HUES64 (cell line): ENCODE measurements around the gene SGSH.
"Not testable (repeated sequence)": the region's sequence is repeated elsewhere in the genome, so short reads cannot be mapped to it uniquely, and the experiment has no call there.

Experiments
- H3K27ac ChIP-seq: 2 replicates; pipeline ENCODE4 v1.7.0; 2013; ENCODE audit warnings: low read depth, low read length, inconsistent platforms
- H3K27me3 ChIP-seq: 2 replicates; pipeline ENCODE4 v1.6.1; 2013; ENCODE audit warnings: mild to moderate bottlenecking, low read length; ENCODE audit not compliant: insufficient read depth
- H3K36me3 ChIP-seq: 2 replicates; pipeline ENCODE4 v1.6.1; 2013; ENCODE audit warnings: mild to moderate bottlenecking, low read length; ENCODE audit not compliant: insufficient read depth
- H3K4me1 ChIP-seq: 2 replicates; pipeline ENCODE4 v1.6.1; 2013; ENCODE audit warnings: mild to moderate bottlenecking, low read length, moderate library complexity; ENCODE audit not compliant: insufficient read depth
- H3K4me3 ChIP-seq: 2 replicates; pipeline ENCODE4 v1.5.1; 2013; ENCODE audit warnings: mild to moderate bottlenecking, low read length, moderate library complexity
- H3K9ac ChIP-seq: 2 replicates; pipeline ENCODE4 v1.6.1; 2013; ENCODE audit warnings: mild to moderate bottlenecking, low read depth, low read length
- H3K9me3 ChIP-seq: 2 replicates; pipeline ENCODE4 v1.6.1; 2013; ENCODE audit warnings: low read depth, low read length; ENCODE audit not compliant: insufficient read depth
- WGBS: fragments of 150-250, 120-280 bp; methylation state at CpG from one replicate; pipeline ENCODE4 v1.1.7; 2013; ENCODE audit warnings: missing lambda C conversion rate; 5-methylcytosine and 5-hydroxymethylcytosine counted together

Gene SGSH

DNA sequence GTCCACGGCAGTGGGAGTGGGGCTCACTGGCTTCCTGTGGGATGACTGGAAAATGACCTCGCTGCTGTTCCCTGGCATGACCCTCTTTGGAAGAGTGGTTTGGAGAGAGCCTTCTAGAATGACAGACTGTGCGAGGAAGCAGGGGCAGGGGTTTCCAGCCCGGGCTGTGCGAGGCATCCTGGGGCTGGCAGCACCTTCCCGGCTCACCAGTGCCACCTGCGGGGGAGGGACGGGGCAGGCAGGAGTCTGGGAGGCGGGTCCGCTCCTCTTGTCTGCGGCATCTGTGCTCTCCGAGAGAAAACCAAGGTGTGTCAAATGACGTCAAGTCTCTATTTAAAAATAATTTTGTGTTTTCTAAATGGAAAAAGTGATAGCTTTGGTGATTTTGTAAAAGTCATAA lies 32.7 kb upstream of the SGSH start:
- no peak overlapping the region for H3K27ac ChIP-seq
- H3K9ac ChIP-seq, result no peak overlapping the region
- no peak overlapping the region for H3K4me3 ChIP-seq
- peaks cover 2% of the 10 kb centered on the region; the same call in 1 of the 2 replicates for H3K4me1 ChIP-seq
- H3K36me3 ChIP-seq, result peaks cover 6% of the 10 kb centered on the region; the same call in 1 of the 2 replicates
- WGBS, result 76% methylated on average over 13 of the region's 13 CpGs
- no peaks in the 10 kb centered on the region for H3K9me3 ChIP-seq
- H3K27me3 ChIP-seq, result no peaks in the 10 kb centered on the region

DNA sequence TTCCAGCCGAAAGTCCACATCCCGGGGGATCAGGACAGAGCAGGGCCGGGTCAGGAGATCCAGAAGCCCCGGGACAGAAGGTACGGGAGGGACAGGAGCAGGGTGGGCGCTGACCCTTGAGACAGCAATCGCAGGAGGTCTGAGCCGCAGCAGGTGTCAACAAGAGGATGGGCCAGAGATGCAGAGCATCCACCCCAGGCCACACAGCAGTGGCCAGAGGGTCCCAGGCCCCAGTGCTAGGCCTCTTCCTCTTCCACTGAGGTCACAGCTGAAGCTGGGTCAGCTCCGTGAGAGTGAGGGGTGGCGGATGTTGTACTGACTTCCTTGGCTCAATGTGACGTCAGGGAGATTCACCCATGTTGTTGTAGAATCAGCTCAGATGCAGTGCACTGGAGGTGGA lies 31.8 kb upstream of the SGSH start:
- H3K4me3 ChIP-seq, result no peak overlapping the region
- no peaks in the 10 kb centered on the region for H3K4me1 ChIP-seq
- H3K9me3 ChIP-seq, result no peaks in the 10 kb centered on the region
- peaks cover 6% of the 10 kb centered on the region; the same call in 1 of the 2 replicates for H3K36me3 ChIP-seq
- 94% methylated on average over 11 of the region's 11 CpGs for WGBS
- no peak overlapping the region for H3K27ac ChIP-seq
- no peaks in the 10 kb centered on the region for H3K27me3 ChIP-seq
- H3K9ac ChIP-seq, result no peak overlapping the region

DNA sequence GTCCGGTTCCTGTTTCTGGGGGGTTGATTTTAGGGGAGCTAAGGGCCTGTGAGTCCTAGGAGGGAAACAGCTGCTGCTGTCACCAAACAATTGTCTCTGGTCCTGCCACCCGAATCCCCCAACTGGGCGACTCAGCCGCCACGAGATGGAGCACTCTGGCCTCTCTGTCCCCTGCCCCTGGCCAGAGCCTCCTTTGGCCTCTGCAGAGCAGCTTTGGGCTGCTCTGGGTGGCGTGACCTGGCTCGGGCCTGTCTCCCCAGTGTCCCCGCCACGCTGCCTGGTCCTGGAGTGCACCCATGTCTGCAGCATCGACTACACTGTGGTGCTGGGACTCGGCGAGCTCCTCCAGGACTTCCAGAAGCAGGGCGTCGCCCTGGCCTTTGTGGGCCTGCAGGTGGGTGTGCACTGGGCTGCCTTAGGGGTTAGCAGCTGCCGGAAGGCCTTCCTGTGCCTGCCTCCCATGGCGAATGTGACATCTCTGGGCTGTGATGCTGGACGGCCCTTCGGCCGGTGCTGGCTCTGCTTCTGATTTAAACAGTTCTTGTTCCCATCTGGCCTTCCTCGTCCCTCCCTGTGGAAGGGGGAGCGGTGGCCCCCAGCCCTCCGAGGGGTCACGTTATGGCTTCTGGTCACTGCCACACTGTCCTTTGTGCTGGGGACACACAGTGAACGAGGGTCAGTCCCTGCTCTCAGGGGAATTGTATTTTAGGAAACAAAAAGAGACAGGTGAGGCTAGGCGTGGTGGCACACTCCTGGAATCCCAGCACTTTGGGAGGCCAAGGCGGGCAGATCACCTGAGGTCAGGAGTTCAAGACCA lies 29.0 kb upstream of the SGSH start:
- 93% methylated on average over 25 of the region's 26 CpGs for WGBS
- peaks cover 21% of the 10 kb centered on the region; the same call in 1 of the 2 replicates for H3K36me3 ChIP-seq
- no peak overlapping the region for H3K27ac ChIP-seq
- H3K9me3 ChIP-seq, result no peaks in the 10 kb centered on the region
- H3K4me3 ChIP-seq, result no peak overlapping the region
- no peak overlapping the region for H3K9ac ChIP-seq
- no peaks in the 10 kb centered on the region for H3K4me1 ChIP-seq
- H3K27me3 ChIP-seq, result no peaks in the 10 kb centered on the region

DNA sequence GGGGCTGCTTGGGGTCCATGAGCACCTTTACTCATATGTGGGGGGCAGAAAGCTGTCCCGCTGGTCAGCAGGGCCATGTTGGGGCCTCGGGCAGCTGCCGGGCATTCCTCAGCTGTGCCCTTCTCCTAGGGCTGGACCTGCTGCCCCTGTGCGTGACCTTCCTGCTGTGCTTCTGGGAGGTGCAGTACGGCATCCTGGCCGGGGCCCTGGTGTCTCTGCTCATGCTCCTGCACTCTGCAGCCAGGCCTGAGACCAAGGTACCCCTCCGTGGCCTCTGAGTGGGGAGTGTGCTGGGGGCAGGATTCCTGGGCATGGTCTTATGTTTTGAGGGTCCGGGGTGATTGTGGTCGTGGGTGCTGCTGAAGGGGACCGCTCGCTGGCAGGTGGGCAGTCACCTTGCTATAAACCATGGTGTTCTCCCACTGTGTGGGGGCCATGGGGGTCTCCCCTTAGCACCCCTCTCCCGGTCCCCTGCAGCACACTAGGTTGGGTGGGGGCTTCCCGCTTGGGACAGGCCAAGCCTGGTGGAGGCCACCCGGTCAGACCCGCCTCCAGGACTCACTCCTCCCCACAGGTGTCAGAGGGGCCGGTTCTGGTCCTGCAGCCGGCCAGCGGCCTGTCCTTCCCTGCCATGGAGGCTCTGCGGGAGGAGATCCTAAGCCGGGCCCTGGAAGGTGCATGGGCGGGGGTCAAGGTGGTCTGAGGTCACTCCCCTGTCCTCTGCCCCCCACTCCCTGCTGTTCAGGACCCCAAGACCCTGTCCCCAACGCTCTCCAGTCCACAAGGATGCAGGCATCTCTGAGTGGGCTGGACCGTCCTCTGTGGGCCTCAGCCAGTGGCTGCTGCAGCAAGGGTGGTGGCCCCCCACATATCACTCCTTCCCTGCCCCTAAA lies 28.1 kb upstream of the SGSH start:
- H3K27ac ChIP-seq, result no peak overlapping the region
- H3K36me3 ChIP-seq, result peaks cover 23% of the 10 kb centered on the region; the same call in 1 of the 2 replicates
- WGBS, result 96% methylated on average over 23 of the region's 23 CpGs
- no peaks in the 10 kb centered on the region for H3K4me1 ChIP-seq
- no peak overlapping the region for H3K4me3 ChIP-seq
- H3K9me3 ChIP-seq, result no peaks in the 10 kb centered on the region
- H3K9ac ChIP-seq, result no peak overlapping the region
- no peaks in the 10 kb centered on the region for H3K27me3 ChIP-seq

DNA sequence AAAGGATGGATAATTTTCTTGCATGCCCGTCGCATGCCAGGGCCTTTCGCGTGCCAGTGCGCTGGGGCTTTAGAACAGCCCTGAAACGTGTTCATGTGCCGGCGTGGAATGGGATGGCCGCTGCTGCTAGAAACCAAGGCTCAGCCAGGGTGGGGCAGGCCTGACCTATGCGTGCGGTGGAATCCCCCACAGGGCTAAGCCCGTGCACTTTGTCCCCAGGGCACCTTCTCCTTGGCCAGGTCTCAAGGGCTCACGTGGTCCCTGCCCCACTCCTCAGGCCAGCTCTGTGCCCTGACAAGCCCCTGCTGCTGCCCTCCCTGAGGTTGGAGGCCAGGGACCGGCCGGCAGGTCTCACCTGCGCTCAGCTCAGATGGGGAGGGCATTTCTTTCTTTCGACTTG lies 27.4 kb upstream of the SGSH start:
- Histone ChIP-seq H3K36me3 (peaks cover 23% of the 10 kb centered on the region; the same call in 1 of the 2 replicates), H3K4me3 (no peak overlapping the region), H3K9ac (no peak overlapping the region), H3K4me1 (no peaks in the 10 kb centered on the region), H3K27ac (no peak overlapping the region), H3K27me3 (no peaks in the 10 kb centered on the region), H3K9me3 (no peaks in the 10 kb centered on the region)
- 95% methylated on average over 17 of the region's 17 CpGs for WGBS

DNA sequence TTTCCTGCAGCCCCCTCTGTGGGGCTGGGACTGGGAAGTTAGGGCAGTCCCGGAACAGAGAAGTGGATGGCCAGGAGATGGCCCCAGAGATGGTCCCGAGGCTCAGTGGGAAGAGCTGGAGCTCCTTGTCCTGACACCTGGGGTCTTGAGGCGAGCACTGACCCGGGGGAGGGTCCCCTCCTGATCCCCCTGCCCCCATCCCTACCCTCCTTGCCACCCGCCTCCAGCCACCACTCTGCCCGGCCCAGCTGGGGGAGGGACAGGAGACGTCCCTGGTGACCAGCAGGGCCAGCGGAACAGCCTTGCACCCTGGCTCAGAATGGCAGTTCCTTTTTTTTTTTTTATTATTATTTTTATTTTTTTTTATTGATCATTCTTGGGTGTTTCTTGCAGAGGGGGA lies 26.6 kb upstream of the SGSH start:
- WGBS, result 87% methylated on average over 7 of the region's 8 CpGs
- Histone ChIP-seq H3K9me3 (no peaks in the 10 kb centered on the region), H3K4me1 (no peaks in the 10 kb centered on the region), H3K9ac (no peak overlapping the region), H3K4me3 (no peak overlapping the region), H3K36me3 (peaks cover 28% of the 10 kb centered on the region), H3K27me3 (no peaks in the 10 kb centered on the region), H3K27ac (no peak overlapping the region)

DNA sequence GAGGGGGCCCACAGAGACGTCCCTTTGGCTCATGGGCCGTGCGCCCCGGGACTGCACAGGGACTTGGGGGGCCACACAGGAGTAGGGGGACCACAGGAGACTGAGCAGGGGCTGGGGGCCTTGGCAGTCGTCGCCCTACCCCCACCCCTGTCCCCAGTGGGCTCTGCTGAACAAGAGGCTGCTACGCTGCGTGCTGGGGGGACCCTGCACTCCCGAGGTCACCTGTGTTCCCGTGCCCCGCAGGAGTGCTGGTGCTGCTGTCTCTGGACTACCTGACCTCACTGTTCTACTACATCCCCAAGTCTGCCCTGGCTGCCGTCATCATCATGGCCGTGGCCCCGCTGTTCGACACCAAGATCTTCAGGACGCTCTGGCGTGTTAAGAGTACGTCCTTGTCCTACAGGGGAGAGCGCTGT lies 26.1 kb upstream of the SGSH start:
- H3K9ac ChIP-seq, result no peak overlapping the region
- H3K27me3 ChIP-seq, result no peaks in the 10 kb centered on the region
- no peak overlapping the region for H3K27ac ChIP-seq
- H3K36me3 ChIP-seq, result peaks cover 32% of the 10 kb centered on the region
- H3K4me1 ChIP-seq, result no peaks in the 10 kb centered on the region
- WGBS, result 96% methylated on average over 19 of the region's 19 CpGs
- H3K9me3 ChIP-seq, result no peaks in the 10 kb centered on the region
- no peak overlapping the region for H3K4me3 ChIP-seq

DNA sequence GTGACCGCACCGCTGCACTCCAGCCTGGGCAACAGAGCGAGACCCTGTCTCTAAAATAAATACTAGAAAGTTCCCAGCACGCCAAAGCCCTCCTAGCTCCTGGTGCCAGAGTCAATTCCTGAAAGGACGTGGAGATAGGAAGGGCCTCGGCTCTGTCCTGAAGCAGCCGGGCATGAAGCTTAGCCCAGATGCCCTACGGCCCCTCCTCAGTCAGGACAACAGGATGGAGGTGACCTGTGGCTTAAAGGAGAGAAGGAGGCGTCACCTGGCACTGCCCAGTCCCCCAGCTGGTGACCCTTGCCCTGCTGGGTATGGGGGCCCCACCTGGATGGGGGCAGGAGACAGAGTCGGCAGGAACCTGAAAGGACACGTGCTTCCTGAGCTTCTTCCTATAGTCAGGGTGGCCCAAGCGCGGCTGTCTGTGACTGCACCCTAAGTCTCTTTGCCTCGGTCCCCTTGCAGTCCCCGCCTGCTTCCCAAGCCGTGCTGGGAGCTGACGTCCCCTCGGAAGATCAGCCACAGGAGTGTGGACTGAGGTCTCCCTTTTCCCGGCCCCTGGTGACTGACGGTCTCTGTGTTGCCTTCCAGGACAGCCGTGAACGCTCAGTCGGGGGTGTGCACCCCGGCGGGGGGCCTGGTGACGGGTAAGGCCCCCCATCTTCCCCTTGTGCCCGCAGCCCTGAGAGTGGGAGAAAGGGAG lies 25.6 kb upstream of the SGSH start:
- Histone ChIP-seq H3K9me3 (no peaks in the 10 kb centered on the region), H3K36me3 (peaks cover 34% of the 10 kb centered on the region), H3K27me3 (no peaks in the 10 kb centered on the region), H3K27ac (no peak overlapping the region), H3K4me1 (no peaks in the 10 kb centered on the region), H3K4me3 (no peak overlapping the region), H3K9ac (no peak overlapping the region; the same call in 1 of the 2 replicates)
- 97% methylated on average over 27 of the region's 27 CpGs for WGBS

DNA sequence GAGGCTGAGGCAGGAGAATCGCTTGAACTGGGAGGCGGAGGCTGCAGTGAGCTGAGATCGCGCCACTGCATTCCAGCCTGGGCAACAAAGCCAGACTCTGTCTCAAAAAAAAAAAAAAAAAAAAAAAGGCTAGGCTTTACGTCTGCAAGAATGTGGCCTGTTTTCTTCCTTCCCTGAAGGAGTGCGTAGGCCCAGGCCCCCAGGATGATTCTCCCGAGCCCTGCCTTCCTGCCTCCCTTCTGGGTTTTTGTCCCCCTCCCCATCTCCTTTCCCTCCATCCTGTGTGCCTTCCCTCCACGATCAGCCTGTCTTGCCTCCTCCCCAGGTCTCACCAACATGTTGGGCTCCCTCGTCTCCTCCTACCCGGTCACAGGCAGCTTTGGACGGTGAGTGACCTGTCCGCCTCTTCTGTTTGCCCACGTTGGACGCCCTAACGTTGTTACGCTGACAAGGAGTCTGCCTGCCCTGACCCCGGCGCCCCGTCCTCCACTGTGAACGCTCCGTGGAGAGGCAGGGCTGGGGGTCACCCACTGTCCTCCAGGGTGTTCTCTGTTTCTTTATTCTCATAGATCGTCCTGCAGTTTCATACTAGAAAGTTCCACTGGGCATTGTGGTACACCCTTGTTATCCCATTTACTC lies 24.9 kb upstream of the SGSH start:
- no peaks in the 10 kb centered on the region for H3K27me3 ChIP-seq
- H3K27ac ChIP-seq, result no peak overlapping the region
- no peak overlapping the region for H3K4me3 ChIP-seq
- H3K4me1 ChIP-seq, result no peaks in the 10 kb centered on the region
- WGBS, result 95% methylated on average over 22 of the region's 22 CpGs
- peaks cover 34% of the 10 kb centered on the region for H3K36me3 ChIP-seq
- H3K9me3 ChIP-seq, result no peaks in the 10 kb centered on the region
- H3K9ac ChIP-seq, result no peak overlapping the region

DNA sequence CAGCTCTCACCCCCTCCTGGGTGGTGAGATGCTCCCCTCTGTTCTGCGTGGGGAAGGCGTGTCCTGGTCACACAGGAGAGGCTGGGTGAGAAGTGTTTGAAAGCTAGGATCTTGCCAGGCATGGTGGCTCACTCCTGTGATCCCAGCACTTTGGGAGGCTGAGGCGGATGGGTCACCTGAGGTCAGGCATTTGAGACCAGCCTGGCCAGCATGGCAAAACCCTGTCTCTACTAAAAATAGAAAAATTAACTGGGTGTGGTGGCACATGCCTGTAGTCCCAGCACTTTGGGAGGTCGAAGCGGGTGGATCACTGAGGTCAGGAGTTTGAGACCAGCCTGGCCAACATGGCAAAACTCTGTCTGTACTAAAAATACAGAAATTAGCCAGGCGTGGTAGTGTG lies 24.3 kb upstream of the SGSH start:
- H3K27ac ChIP-seq, H3K9ac ChIP-seq: not testable (repeated sequence)
- WGBS, result 94% methylated on average over 6 of the region's 6 CpGs

More for the DNA sequence above, 24.3 kb upstream of the SGSH start:
- H3K9me3 ChIP-seq, H3K4me3 ChIP-seq, H3K4me1 ChIP-seq, H3K27me3 ChIP-seq: not testable (repeated sequence)
- peaks cover 34% of the 10 kb centered on the region for H3K36me3 ChIP-seq
